Measurements from ENCODE around the gene SULT1C3. TPM values are rescaled to one million over a fixed set of nuclear protein-coding genes. Genes with fewer than 3 reads are reported as not detected.

Gene SULT1C3
- 1 to 10 TPM in 1 of 3 donors, under 1 TPM in 1, not detected in 1; 0.66 to 2.0 TPM for total RNA-seq

DNA sequence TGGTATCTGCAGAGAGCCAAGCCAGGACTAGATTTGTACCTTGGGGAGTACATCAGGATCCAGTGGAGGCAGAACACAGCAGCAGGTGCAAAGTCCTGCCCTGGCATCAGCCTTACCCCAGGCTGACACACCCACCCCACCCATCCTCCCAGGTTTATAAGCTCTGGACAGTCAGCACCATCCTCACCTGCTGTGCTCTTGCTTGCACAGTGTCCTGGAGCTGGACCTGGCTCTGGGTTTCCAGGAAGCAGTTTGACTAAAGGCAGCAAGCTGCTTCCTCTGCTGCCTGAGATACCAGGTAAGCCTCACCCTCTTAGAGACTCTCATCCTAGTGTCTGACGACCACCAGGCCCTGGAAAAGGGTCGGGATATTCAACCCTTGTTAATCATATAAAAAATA is at the start of gene SULT1C3:
Gene SULT1C3, plus strand, starts transcription at position 183 of the 400 bp plus-strand sequence. CDS start 7,227 bp downstream, outside the sequence.
- no peak within 1 kb of the TSS for H3K27ac ChIP-seq
- no peak for DNase-seq (ENCODE audit: low spot score in 2 of 2)
- no peaks in the 10 kb centered on the region for H3K27me3 ChIP-seq
- H3K9me3 ChIP-seq: peaks cover 0 to 11% of the 10 kb centered on the region in 2 donors
- intact Hi-C loops (cut with DNase I; ENCODE audit: low total_unique reads): no loop called here
- H3K4me3 ChIP-seq: no peak within 1 kb of the TSS
- TF ChIP-seq POLR2A (IDR thresholded peaks at IDR 0.05) (no peak), POLR2AphosphoS5 (IDR thresholded peaks at IDR 0.05) (no peak)
- TF ChIP-seq, protein P1, sequence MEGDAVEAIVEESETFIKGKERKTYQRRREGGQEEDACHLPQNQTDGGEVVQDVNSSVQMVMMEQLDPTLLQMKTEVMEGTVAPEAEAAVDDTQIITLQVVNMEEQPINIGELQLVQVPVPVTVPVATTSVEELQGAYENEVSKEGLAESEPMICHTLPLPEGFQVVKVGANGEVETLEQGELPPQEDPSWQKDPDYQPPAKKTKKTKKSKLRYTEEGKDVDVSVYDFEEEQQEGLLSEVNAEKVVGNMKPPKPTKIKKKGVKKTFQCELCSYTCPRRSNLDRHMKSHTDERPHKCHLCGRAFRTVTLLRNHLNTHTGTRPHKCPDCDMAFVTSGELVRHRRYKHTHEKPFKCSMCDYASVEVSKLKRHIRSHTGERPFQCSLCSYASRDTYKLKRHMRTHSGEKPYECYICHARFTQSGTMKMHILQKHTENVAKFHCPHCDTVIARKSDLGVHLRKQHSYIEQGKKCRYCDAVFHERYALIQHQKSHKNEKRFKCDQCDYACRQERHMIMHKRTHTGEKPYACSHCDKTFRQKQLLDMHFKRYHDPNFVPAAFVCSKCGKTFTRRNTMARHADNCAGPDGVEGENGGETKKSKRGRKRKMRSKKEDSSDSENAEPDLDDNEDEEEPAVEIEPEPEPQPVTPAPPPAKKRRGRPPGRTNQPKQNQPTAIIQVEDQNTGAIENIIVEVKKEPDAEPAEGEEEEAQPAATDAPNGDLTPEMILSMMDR (IDR thresholded peaks at IDR 0.05): no peak
- no peaks in the 10 kb centered on the region for H3K4me1 ChIP-seq
- no peaks in the 10 kb centered on the region for H3K36me3 ChIP-seq

DNA sequence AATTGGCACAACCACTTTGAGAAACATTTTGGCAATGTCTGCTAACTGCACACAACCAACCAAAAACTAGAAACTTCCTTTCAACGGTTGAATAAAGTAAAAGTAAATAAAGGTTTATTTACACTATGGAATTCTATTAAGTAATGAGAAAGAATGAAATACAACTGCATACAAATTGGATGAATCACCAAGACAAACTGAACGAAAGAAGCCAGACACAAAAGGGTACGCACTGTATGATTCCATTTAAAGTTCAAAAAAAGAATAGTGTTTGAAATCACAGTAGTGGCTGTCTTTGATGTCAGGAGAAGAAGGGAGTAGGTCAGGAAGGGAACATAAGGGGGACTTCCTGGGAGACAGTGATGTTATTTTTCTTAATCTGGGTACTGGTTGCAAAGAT is 46.5 kb upstream of the SULT1C3 start:
- DNase-seq (ENCODE audit: low spot score in 2 of 2): no peak
- intact Hi-C loops (cut with DNase I; ENCODE audit: low total_unique reads): loop anchor here (5.0 kb wide), 1 partner anchor 656 kb away; no protein-coding TSS in a partner anchor
- H3K4me3 ChIP-seq: no peak overlapping the region
- no peak overlapping the region for H3K27ac ChIP-seq
- H3K4me1 ChIP-seq: no peaks in the 10 kb centered on the region
- no peaks in the 10 kb centered on the region for H3K27me3 ChIP-seq
- H3K9me3 ChIP-seq: no peaks in the 10 kb centered on the region
- H3K36me3 ChIP-seq: no peaks in the 10 kb centered on the region
- TF ChIP-seq POLR2A (IDR thresholded peaks at IDR 0.05) (no peak), POLR2AphosphoS5 (IDR thresholded peaks at IDR 0.05) (no peak)
- TF ChIP-seq, protein P1 (IDR thresholded peaks at IDR 0.05): no peak

GRCh38 chr2:108194409-108195132 is 45.2 kb upstream of the SULT1C3 start:
- no peak for TF ChIP-seq POLR2AphosphoS5 (IDR thresholded peaks at IDR 0.05)
- TF ChIP-seq, protein P1 (IDR thresholded peaks at IDR 0.05): no peak
- TF ChIP-seq POLR2A (IDR thresholded peaks at IDR 0.05): no peak
- no peak for DNase-seq (ENCODE audit: low spot score in 2 of 2)
- no peaks in the 10 kb centered on the region for H3K27me3 ChIP-seq
- H3K27ac ChIP-seq: no peak overlapping the region
- no peaks in the 10 kb centered on the region for H3K36me3 ChIP-seq
- intact Hi-C loops (cut with DNase I; ENCODE audit: low total_unique reads): loop anchor here (5.0 kb wide), 1 partner anchor 657 kb away; no protein-coding TSS in a partner anchor
- no peaks in the 10 kb centered on the region for H3K9me3 ChIP-seq
- no peak overlapping the region for H3K4me3 ChIP-seq
- H3K4me1 ChIP-seq: no peaks in the 10 kb centered on the region

GRCh38 chr2:108195133-108195439 is 44.7 kb upstream of the SULT1C3 start:
- Histone ChIP-seq H3K4me3 (no peak overlapping the region), H3K9me3 (no peaks in the 10 kb centered on the region), H3K4me1 (no peaks in the 10 kb centered on the region), H3K27ac (no peak overlapping the region), H3K36me3 (no peaks in the 10 kb centered on the region), H3K27me3 (no peaks in the 10 kb centered on the region)
- DNase-seq (ENCODE audit: low spot score in 2 of 2): no peak
- TF ChIP-seq POLR2AphosphoS5 (IDR thresholded peaks at IDR 0.05) (no peak), POLR2A (IDR thresholded peaks at IDR 0.05) (no peak)
- TF ChIP-seq, protein P1 (IDR thresholded peaks at IDR 0.05): no peak
- intact Hi-C loops (cut with DNase I; ENCODE audit: low total_unique reads): no loop called here

DNA sequence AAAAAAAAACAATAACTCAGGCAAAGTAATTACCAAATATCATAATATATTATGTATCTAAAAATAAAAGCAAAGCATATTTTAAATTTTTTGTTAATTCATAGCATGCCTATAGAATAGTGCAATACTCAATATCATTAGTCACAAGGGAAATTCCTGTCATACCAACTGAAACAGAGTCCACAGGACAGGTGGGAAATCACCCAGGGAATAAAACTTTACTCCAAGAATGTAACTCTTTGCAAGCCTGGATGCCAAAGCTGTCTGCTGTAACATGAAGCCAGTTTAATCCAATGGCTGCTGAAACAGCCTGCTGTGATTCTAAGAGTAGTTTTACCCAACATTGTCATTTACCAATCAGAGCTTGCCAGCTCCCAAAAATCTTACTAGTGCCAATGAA is 40.0 kb upstream of the SULT1C3 start:
- peaks cover 3 to 12% of the 10 kb centered on the region in 2 donors for H3K9me3 ChIP-seq
- no peak overlapping the region for H3K27ac ChIP-seq
- H3K4me1 ChIP-seq: no peaks in the 10 kb centered on the region
- H3K36me3 ChIP-seq: no peaks in the 10 kb centered on the region
- DNase-seq (ENCODE audit: low spot score in 2 of 2): no peak
- no peak overlapping the region for H3K4me3 ChIP-seq
- TF ChIP-seq POLR2AphosphoS5 (IDR thresholded peaks at IDR 0.05) (no peak), POLR2A (IDR thresholded peaks at IDR 0.05) (no peak)
- TF ChIP-seq, protein P1 (IDR thresholded peaks at IDR 0.05): no peak
- intact Hi-C loops (cut with DNase I; ENCODE audit: low total_unique reads): no loop called here
- H3K27me3 ChIP-seq: no peaks in the 10 kb centered on the region
